NB4 (cell line): ENCODE measurements around the gene ABCE1.

Experiments
- DNase-seq: peaks from one replicate; pipeline ENCODE4 v3.0.0; 2010; ENCODE audit warnings: low read depth
- H3K4me3 ChIP-seq: one replicate; pipeline ENCODE4 v1.5.1; 2011; ENCODE audit warnings: mild to moderate bottlenecking, low read depth, low read length, moderate library complexity
- CTCF ChIP-seq: IDR thresholded peaks from one replicate; pipeline ENCODE4 v1.5.1; 2012; ENCODE audit warnings: low read depth, low read length
- MYC ChIP-seq: IDR thresholded peaks from 2 replicates; pipeline ENCODE4 v1.6.1; 2011; ENCODE audit warnings: low read depth, low read length
- POLR2A ChIP-seq: IDR thresholded peaks from 2 replicates; pipeline ENCODE4 v1.6.1; 2011; ENCODE audit warnings: mild to moderate bottlenecking; ENCODE audit not compliant: insufficient read length; ENCODE audit errors: extremely low read depth
- TF ChIP-seq, protein P1 (sequence below): IDR thresholded peaks from 2 replicates; pipeline ENCODE4 v1.6.1; 2011; ENCODE audit warnings: low read depth, low read length

The ABCE1 gene

DNA sequence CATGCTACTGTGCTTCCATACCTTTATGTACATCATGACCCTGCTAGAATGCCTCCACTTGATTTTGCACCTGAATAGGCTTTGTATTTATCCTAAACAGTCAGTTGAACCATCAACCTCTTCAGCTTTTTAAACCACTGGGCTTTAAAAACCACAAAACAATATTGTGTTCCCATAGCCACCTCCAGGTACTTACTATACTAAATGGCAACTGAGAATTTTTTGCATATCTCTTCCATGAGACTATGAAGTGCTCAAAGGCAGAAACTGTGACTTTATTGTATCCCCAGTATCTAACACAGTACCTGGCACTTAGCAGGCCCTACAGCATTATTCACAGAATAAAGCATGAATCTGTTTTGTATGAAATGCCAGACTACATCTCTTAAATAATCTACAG lies 39.9 kb upstream of the ABCE1 start:
- no peak for DNase-seq
- TF ChIP-seq, protein P1, sequence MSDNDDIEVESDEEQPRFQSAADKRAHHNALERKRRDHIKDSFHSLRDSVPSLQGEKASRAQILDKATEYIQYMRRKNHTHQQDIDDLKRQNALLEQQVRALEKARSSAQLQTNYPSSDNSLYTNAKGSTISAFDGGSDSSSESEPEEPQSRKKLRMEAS = no peak
- TF ChIP-seq CTCF (no peak), MYC (no peak), POLR2A (no peak)
- no peak overlapping the region for H3K4me3 ChIP-seq

- TF ChIP-seq POLR2A (no peak), CTCF (no peak)
- TF ChIP-seq, protein P1 = no peak
- DNase-seq = peak; percentile 60
- no peak overlapping the region for H3K4me3 ChIP-seq
These were observed 36.7 kb upstream of the ABCE1 start for GRCh38 chr4:145061318-145061920.

- no peak overlapping the region for H3K4me3 ChIP-seq
- TF ChIP-seq, protein P1 = no peak
- TF ChIP-seq CTCF (no peak), MYC (no peak), POLR2A (no peak)
- DNase-seq = peak; percentile 12
These were observed 32.0 kb upstream of the ABCE1 start for GRCh38 chr4:145066063-145066501.

DNA sequence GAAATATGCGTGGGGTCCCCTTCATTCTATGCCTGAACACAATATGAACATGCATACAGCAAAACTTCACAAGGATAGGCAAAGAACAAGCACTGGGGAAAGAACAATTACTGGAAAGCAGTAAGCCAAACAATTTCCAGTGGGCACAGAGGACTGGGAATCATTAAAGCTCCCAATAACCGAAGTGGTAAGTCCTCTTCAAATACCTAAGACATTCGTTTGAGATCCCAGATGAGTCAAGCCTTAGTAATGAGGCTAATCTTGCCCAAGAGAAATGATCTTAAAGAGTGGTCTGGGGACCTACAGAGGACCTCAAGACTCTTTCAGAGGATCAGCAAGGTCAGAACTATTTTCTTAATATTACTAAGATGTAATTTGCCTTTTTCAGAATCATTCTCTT lies 28.8 kb upstream of the ABCE1 start:
- TF ChIP-seq, protein P1 = no peak
- TF ChIP-seq CTCF (no peak), MYC (no peak), POLR2A (no peak)
- no peak for DNase-seq
- no peak overlapping the region for H3K4me3 ChIP-seq

- no peak overlapping the region for H3K4me3 ChIP-seq
- TF ChIP-seq CTCF (no peak), POLR2A (no peak), MYC (no peak)
- TF ChIP-seq, protein P1 = no peak
- no peak for DNase-seq
These were observed 26.6 kb upstream of the ABCE1 start for GRCh38 chr4:145071560-145071959.
